SK-N-SH (cell line): ENCODE results near the gene ST6GALNAC3. TPM values are rescaled to one million over a fixed set of nuclear protein-coding genes. Genes with fewer than 3 reads are reported as not detected.

Experiments used
- CTCF ChIA-PET: fragments of 300-600, 350-600 bp; formaldehyde crosslinking; extraction: SDS; loops from one replicate; lab custom pipeline; 2021; lab: Yijun Ruan, JAX
- POLR2A ChIA-PET: fragments of 350-600 bp; sonication (Branson Sonifier 250); formaldehyde crosslinking; extraction: SDS; loops from one replicate; lab custom pipeline; 2020; ENCODE audit warnings: antibody characterized with exemption, inconsistent platforms; lab: Yijun Ruan, JAX
- DNase-seq: peaks from one replicate; pipeline ENCODE4 v3.0.0; 2012
- H2AFZ ChIP-seq: fragments of 200-600 bp; sonication (generic); 2 replicates; pipeline ENCODE4 v1.8.1; 2016; ENCODE audit warnings: antibody characterized with exemption, mild to moderate bottlenecking, low read depth
- H3F3A ChIP-seq: fragments of 200-600 bp; sonication (generic); replicated peaks from 2 replicates; pipeline ENCODE3; 2016; ENCODE audit warnings: antibody characterized with exemption, mild to moderate bottlenecking; ENCODE audit not compliant: insufficient read depth
- H3K27ac ChIP-seq, 2 experiments: fragments of 200-500 bp in 1 of 2; fragments of 200-600 bp in 1 of 2; sonication (Bioruptor generic) in 1 of 2; sonication (generic), shearing (Covaris generic) in 1 of 2; 2 replicates each; pipeline versions ENCODE4 v1.5.1 to v1.6.1; 2014 to 2016; ENCODE audit warnings: low read depth in 2 of 2, inconsistent platforms in 1 of 2, low read length in 1 of 2, mild to moderate bottlenecking in 1 of 2, mixed read lengths in 1 of 2
- H3K27me3 ChIP-seq: fragments of 200-600 bp; sonication (generic), shearing (Covaris generic); 2 replicates; pipeline ENCODE4 v1.6.1; 2016; ENCODE audit warnings: mixed run types; ENCODE audit not compliant: insufficient read depth
- H3K36me3 ChIP-seq, 2 experiments: fragments of 200-500 bp in 1 of 2; fragments of 200-600 bp in 1 of 2; sonication (Bioruptor generic) in 1 of 2; sonication (generic) in 1 of 2; replicated peaks in 1 of 2; 2 replicates each; pipeline versions ENCODE3 to v1.5.1; 2014 to 2016; ENCODE audit warnings: low read length in 1 of 2, mild to moderate bottlenecking in 1 of 2; ENCODE audit not compliant: insufficient read depth in 2 of 2, control insufficient read depth in 1 of 2
- H3K4me1 ChIP-seq, 2 experiments: fragments of 200-500 bp in 1 of 2; fragments of 200-600 bp in 1 of 2; sonication (Bioruptor generic) in 1 of 2; sonication (generic), shearing (Covaris generic) in 1 of 2; 2 replicates each; pipeline versions ENCODE4 v1.5.1 to v1.6.1; 2014 to 2016; ENCODE audit warnings: low read depth in 1 of 2, low read length in 1 of 2, mixed run types in 1 of 2; ENCODE audit not compliant: insufficient read depth in 2 of 2, control insufficient read depth in 1 of 2
- H3K4me2 ChIP-seq: fragments of 200-600 bp; sonication (generic), shearing (Covaris generic); 2 replicates; pipeline ENCODE4 v1.6.1; 2017; ENCODE audit warnings: mixed run types
- H3K4me3 ChIP-seq, 2 experiments: fragments of 200-500 bp in 1 of 2; fragments of 200-600 bp in 1 of 2; sonication (Bioruptor generic) in 1 of 2; sonication (generic), shearing (Covaris generic) in 1 of 2; 2 replicates each; pipeline versions ENCODE4 v1.5.1 to v1.8.1; 2014 to 2016; ENCODE audit warnings: low read depth in 2 of 2, inconsistent platforms in 1 of 2, low read length in 1 of 2, mild to moderate bottlenecking in 1 of 2, mixed read lengths in 1 of 2, moderate library complexity in 1 of 2
- H3K79me2 ChIP-seq: fragments of 200-600 bp; sonication (generic); 2 replicates; pipeline ENCODE4 v1.8.1; 2017; ENCODE audit warnings: mild to moderate bottlenecking; ENCODE audit not compliant: insufficient read depth
- H3K9ac ChIP-seq: fragments of 200-600 bp; sonication (generic); 2 replicates; pipeline ENCODE4 v1.6.1; 2017; ENCODE audit warnings: mixed run types
- H3K9me2 ChIP-seq: fragments of 200-600 bp; sonication (generic); 2 replicates; pipeline ENCODE4 v1.6.1; 2017; ENCODE audit warnings: mixed run types
- H3K9me3 ChIP-seq: fragments of 200-600 bp; sonication (generic); 2 replicates; pipeline ENCODE4 v1.6.1; 2017; ENCODE audit warnings: mixed run types, mild to moderate bottlenecking, moderate library complexity
- H4K20me1 ChIP-seq: fragments of 200-600 bp; sonication (generic); 2 replicates; pipeline ENCODE4 v1.6.1; 2017; ENCODE audit warnings: mild to moderate bottlenecking, mixed run types; ENCODE audit not compliant: insufficient read depth
- CHD2 ChIP-seq: fragments of 150-350 bp; IDR thresholded peaks from 2 replicates; pipeline ENCODE4 v1.6.1; 2018; ENCODE audit warnings: low read length; ENCODE audit not compliant: partially characterized antibody
- EP300 ChIP-seq, 2 experiments: IDR thresholded peaks; 2 replicates each; pipeline versions ENCODE4 v1.4.0 to v1.6.1; 2012; ENCODE audit warnings: borderline replicate concordance in 1 of 2, low read depth in 1 of 2, low read length in 1 of 2
- FOSL2 ChIP-seq: IDR thresholded peaks from 2 replicates; pipeline ENCODE4 v1.4.0; 2012; ENCODE audit warnings: low read depth, mild to moderate bottlenecking, moderate library complexity, borderline replicate concordance
- GABPA ChIP-seq: IDR thresholded peaks from 2 replicates; pipeline ENCODE4 v1.4.0; 2012; ENCODE audit warnings: low read depth, mild to moderate bottlenecking
- RXRA ChIP-seq: IDR thresholded peaks from 2 replicates; pipeline ENCODE4 v1.4.0; 2012; ENCODE audit warnings: low read depth, mild to moderate bottlenecking, borderline replicate concordance
- SIN3A ChIP-seq: IDR thresholded peaks from 2 replicates; pipeline ENCODE4 v1.6.1; 2012; ENCODE audit warnings: low read depth, mild to moderate bottlenecking, low read length, moderate library complexity, borderline replicate concordance
- SMC3 ChIP-seq: IDR thresholded peaks from 2 replicates; pipeline ENCODE4 v1.6.1; 2012; ENCODE audit warnings: low read depth, low read length, improper control_type of control experiment
- TAF1 ChIP-seq: IDR thresholded peaks from 2 replicates; pipeline ENCODE4 v1.6.1; 2012; ENCODE audit warnings: low read depth, mild to moderate bottlenecking, low read length, moderate library complexity, borderline replicate concordance
- TEAD4 ChIP-seq: IDR thresholded peaks from 2 replicates; pipeline ENCODE4 v1.4.0; 2012; ENCODE audit warnings: mild to moderate bottlenecking, borderline replicate concordance; ENCODE audit not compliant: insufficient read depth
- WGBS: methylation state at CpG from one replicate; pipeline ENCODE4 v1.1.6; 2017; ENCODE audit warnings: low lambda C conversion rate; 5-methylcytosine and 5-hydroxymethylcytosine counted together
- polyA plus RNA-seq, 3 experiments: library from polyadenylated mRNA; depleted of rRNA; stranded (reverse); fragments of >200 nt; gene quantifications; 2 replicates each; pipeline ENCODE4 v1.2.3, GENCODE V29; 2012
- TF ChIP-seq, protein P1 (sequence below): IDR thresholded peaks from 2 replicates; pipeline ENCODE4 v1.6.1; 2012; ENCODE audit warnings: mild to moderate bottlenecking, low read depth, low read length, moderate library complexity
- TF ChIP-seq, protein P2 (sequence below): IDR thresholded peaks from 2 replicates; pipeline ENCODE4 v1.4.0; 2012; ENCODE audit warnings: low read depth

The ST6GALNAC3 gene
- polyA plus RNA-seq, 1 of the 3 experiments (the other 2 are of a cell fraction), result 8.1 TPM

DNA sequence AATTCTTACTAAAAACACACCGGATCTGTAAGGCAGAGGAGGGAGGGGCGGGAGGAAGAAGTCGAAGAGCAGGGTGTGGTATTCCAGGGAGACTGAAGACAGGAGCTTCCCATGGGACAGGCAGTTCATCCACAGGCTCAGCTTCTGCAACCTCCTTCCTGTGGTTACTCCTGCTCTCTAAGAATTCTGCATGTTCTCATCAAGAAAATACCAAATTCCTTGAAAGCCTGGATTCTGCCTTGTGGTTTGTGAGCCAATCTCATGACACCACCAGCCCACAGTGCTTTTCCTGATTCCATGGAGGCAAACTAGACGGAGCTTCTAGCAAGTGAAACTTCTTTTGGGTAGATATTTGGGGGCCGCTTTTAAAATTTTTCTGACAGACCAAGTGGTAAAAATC lies 1.1 kb upstream of the ST6GALNAC3 start (continued):
- TF ChIP-seq, protein P1, sequence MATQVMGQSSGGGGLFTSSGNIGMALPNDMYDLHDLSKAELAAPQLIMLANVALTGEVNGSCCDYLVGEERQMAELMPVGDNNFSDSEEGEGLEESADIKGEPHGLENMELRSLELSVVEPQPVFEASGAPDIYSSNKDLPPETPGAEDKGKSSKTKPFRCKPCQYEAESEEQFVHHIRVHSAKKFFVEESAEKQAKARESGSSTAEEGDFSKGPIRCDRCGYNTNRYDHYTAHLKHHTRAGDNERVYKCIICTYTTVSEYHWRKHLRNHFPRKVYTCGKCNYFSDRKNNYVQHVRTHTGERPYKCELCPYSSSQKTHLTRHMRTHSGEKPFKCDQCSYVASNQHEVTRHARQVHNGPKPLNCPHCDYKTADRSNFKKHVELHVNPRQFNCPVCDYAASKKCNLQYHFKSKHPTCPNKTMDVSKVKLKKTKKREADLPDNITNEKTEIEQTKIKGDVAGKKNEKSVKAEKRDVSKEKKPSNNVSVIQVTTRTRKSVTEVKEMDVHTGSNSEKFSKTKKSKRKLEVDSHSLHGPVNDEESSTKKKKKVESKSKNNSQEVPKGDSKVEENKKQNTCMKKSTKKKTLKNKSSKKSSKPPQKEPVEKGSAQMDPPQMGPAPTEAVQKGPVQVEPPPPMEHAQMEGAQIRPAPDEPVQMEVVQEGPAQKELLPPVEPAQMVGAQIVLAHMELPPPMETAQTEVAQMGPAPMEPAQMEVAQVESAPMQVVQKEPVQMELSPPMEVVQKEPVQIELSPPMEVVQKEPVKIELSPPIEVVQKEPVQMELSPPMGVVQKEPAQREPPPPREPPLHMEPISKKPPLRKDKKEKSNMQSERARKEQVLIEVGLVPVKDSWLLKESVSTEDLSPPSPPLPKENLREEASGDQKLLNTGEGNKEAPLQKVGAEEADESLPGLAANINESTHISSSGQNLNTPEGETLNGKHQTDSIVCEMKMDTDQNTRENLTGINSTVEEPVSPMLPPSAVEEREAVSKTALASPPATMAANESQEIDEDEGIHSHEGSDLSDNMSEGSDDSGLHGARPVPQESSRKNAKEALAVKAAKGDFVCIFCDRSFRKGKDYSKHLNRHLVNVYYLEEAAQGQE, result peak; percentile 61; the same call in 1 of the 2 replicates
- TF ChIP-seq SIN3A (peak; percentile 47; the same call in 1 of the 2 replicates), SMC3 (no peak), TAF1 (no peak), GABPA (no peak), FOSL2 (peak; percentile 31; the same call in 1 of the 2 replicates), RXRA (peak; percentile 87), EP300 (IDR thresholded peaks at IDR 0.05; ENCODE audit: borderline replicate concordance in 1 of 2, low read depth in 1 of 2, low read length in 1 of 2) (peak in 1 of 2 experiments; percentile 69; a peak in 2 of 4 replicates), CHD2 (no peak)
- TF ChIP-seq, protein P2, sequence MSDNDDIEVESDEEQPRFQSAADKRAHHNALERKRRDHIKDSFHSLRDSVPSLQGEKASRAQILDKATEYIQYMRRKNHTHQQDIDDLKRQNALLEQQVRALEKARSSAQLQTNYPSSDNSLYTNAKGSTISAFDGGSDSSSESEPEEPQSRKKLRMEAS, result 0 out of 2 replicates have a peak, but pooled peaks have one; percentile 40

DNA sequence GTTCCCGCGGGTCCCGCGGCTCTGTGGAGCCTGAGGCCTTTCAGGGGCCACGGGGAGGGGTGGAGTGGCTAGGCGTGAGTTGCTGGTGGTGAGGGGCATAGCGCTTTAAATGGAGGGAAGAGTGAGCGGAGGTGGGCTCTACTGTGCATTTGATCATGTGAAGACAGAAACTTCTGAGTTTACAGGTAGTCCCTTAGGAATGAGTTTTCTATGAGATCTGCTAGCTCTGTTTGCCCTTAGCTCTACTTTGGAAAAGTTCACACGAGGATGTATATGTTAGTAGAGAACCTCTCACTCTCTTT lies 593 bp downstream of the ST6GALNAC3 start:
- peak overlapping the region; percentile 75 to 89 for H3K4me3 ChIP-seq
- no peaks in the 10 kb centered on the region for H4K20me1 ChIP-seq
- TF ChIP-seq EP300 (IDR thresholded peaks at IDR 0.05; ENCODE audit: borderline replicate concordance in 1 of 2, low read depth in 1 of 2, low read length in 1 of 2), result no peak
- TF ChIP-seq TEAD4, result no peak
- H3K4me1 ChIP-seq, result peaks cover 0 to 21% of the 10 kb centered on the region in 2 experiments; a peak in 2 of 4 replicates
- DNase-seq, result no peak
- H2AFZ ChIP-seq, result peak overlapping the region; percentile 89
- peak overlapping the region; percentile 72 to 79 for H3K27ac ChIP-seq
- H3K9ac ChIP-seq, result peak overlapping the region; percentile 74
- 7% methylated on average over 9 of the region's 9 CpGs for WGBS
- no peaks in the 10 kb centered on the region for H3K9me3 ChIP-seq
- ChIA-PET POLR2A (interaction anchor here (1.6 kb wide), 1 partner anchor 9 kb away, joined by 6 read pairs; no protein-coding TSS in a partner anchor), CTCF (interaction anchor here (0.7 kb wide), 2 partner anchors 16 to 40 kb away, joined by 3 read pairs; no protein-coding TSS in a partner anchor)
- H3K27me3 ChIP-seq, result no peaks in the 10 kb centered on the region
- H3K4me2 ChIP-seq, result peak overlapping the region; percentile 97
- H3F3A ChIP-seq, result peaks cover 26% of the 10 kb centered on the region
- no peaks in the 10 kb centered on the region for H3K36me3 ChIP-seq
- H3K79me2 ChIP-seq, result peaks cover 50% of the 10 kb centered on the region
- no peaks in the 10 kb centered on the region for H3K9me2 ChIP-seq
